HG02678 (cell line): ENCODE measurements around the gene ABCC1.
"Not testable (repeated sequence)": the region's sequence is repeated elsewhere in the genome, so short reads cannot be mapped to it uniquely, and the experiment has no call there.

ENCODE experiments used
- ATAC-seq: cut with Tn5 transposase; IDR thresholded peaks from one replicate; pipeline ENCODE4 v1.9.1; 2021; ENCODE audit warnings: mild to moderate bottlenecking, moderate library complexity; ENCODE audit not compliant: unreplicated experiment

ABCC1 gene

DNA sequence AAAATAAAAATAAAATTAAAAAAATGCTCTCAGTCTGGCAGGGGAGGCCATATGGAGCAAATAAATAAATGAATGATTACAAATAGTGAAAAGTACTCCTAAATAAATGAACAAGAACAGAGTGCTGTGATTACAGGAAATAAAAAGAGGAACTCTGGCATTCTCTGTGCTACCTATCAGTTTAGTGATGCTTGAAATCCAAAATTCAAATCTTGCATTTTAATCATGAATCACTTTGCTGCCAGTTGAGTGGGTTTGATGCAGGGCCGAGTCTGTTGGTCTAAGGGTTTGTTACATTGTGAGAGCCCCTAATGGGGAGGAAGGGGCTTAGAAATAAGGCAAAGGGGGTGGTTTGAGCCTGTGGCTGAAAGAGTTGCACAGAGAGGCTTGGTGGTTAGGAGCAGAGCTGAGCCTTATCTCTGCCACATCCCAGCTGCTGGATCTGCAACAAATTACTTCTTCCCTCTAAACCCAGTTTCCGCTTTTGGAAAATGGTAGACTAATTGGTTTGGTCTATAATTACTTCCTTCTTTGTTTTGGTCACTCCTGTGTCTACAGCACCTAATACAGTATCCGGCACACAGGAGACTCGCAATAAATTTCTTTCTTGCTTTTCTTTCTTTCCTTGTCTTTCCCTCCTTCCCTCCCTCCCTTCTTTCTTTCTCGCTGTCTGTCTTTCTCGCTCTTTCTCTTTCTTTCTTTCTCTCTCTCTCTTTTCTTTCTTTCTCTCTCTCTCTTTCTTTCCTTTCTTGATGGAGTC is 6.3 kb upstream of the ABCC1 start:
- ATAC-seq: no peak

DNA sequence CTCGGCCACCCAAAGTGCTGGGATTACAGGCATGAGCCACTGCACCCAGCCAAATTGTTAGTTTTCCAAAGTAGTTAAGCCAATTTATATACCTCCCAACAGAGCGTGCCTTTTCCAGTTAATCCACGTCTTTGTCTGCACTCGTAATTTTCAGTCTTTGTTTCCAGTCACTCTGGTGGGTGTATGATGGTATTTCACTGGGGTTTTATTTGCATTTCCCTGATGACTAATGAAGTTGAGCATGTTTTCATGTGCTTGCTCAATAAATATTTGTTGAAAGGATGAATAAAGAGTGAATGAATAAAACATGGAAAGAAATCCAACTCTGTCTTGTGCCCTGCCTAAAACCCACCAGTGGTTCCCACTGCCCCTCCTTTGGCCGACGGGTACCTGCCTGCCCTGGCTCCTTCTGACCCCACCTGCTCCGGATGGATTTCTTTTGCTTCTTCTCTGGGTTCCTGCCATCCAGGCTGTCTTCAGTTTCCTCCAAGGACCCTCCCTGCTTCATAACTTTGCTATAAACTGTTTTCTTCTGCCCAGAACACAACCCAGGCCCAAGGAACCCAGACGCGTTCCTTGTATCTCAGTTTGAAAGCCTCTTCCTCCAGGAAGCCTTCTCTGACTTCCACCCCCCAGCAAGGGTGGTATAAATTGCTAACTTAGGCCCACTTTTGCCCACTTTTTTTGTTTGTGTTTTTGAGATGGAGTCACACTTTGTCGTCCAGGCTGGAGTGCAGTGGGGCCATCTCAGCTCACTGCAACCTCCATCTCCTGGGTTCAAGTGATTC is 3.0 kb upstream of the ABCC1 start:
- no peak for ATAC-seq

DNA sequence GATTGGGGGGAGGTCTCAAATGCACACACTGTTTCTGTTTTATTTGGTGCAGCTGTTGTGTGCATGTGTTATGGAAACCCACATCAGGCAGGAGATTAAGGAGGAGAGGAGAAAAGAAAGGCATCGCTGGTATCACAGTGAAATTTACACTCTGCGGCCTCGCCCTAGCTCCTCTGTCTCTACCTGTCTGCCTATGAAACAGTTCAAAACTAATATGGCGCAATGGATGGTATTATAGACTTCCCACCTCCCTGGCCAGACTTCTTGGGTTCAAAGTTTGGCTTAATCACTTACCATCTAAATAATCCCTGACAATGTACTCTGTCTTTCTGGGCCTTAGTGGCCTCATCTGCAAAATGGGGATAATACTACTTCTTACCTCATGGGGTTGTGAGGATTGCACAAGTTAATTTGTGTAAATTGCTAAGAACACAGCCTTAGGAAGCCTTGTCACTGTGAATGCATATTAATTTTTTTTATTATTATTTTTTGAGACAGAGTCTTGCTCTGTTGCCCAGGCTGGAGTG is 1.4 kb upstream of the ABCC1 start:
- ATAC-seq: no peak

DNA sequence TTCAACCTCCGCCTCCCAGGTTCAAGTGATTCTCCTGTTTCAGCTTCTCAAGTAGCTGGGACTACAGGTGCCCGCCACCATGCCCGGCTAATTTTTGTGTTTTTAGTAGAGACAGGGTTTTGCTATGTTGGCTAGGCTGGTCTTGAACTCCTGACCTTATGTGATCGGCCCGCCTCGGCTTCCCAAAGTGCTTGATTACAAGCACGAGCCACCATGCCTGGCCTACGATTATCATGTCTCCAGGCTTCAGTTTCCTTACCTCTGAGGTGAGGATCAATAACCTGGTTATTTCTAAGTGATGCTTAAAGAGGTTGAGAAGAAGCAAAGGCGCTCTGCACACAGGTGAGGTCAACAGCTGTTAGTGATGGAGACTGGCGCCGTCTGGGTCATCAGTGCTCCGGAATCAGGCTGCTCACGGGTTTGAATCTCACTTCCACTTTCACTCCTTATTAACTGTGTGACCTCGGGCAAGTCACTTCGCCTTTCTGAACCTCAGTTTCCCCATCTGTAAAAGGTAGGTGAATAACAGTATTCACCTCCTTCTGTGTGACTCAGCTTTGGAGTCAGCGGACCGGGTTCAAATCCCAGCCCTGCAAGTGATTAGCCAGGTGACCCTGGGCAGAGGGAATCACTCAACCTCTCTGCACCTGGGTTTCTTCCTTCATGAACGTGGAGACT is 745 bp upstream of the ABCC1 start:
- no peak for ATAC-seq

DNA sequence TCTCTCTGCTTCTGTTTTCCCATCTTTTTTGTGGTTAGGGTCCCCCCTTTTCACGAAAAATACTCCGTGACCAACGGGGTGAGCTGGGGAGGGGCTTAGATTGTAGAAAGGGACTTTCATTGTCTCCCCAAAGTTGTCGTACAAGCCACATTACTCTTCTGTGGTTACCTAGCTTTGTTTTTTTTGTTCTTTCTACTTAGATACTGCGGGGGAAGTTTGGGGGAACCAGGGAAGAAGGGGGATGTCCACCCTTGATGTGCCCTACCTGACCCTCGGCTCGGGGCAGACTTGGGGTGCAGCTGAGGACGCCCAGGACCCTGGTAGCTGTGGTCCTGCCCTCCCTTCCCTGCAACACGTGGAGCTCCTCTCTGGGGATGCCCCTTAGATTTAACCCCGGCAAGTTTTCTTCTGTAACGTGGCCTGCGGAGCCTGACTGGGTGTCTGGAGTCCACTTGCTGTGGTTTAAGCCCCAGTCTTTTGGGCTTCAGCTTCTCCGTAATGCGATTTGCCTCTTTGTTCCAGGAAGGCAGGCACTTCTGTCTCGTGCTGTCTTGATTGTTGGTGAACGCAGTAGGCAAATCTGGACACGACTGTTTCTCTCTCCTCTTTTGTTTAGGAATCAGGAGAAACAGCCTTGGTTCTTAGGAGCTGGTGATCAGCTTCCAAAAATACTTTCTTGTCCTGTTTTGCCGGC is 892 bp downstream of the ABCC1 start:
- ATAC-seq: no peak

DNA sequence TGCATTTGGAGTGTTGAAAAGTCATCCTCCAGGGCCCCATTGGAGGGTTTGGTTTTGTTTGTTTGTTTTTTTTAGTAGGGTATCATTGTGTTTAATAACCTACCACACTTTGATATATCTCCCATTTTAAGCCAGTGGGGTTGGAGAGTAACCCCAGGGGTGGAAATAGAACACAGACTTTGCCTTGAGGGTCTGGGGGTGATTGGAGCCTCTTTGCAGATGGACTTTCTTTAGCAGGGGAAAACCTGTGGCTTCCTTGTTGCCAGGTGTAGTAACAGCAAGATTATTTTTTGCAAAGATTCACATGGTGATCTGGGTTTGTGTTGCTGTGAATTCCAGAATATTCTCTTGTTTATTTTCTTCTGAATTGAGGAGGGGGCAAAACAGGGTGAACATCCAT is 1.5 kb downstream of the ABCC1 start:
- ATAC-seq: no peak

DNA sequence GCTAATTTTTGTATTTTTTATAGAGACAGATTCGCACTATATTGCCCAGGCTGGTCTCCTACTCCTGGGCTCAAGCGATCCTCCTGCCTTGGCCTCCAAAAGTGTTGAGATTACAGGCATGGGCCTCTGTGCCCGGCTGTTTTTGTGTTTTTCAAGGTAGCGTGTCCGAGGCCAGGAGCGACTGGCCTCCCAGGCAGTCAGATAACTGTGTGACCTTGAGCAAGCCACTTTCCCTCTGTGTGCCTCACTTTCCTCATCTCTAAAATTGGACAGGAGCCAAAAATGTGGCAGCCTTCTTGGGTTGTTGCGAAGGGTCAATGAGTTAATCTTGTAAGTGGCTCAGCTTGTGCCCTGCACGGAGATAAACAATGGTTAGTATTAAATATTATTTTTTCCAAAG is 2.4 kb downstream of the ABCC1 start:
- no peak for ATAC-seq

DNA sequence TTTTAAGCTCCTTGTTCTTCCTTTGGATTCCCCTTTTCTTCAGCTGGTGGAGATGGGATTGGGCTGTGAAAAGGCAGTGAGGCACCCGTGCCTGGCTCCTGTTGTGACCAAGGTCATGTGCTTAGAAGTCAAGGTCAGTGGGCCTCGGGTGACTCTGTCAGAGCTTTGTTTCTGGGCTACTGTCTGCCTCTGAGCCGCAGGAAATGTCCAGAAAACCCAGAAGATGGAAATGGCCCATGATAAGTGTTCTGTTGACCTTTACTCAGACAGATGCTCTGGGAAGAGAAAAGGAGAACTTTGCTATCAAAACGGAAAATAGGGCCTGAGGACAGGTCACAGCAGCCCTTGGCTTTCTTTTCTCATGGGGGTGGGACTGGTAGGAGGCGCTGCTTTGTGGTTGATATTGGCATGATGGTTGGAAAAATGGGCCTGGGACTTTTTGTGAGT is 2.9 kb downstream of the ABCC1 start:
- ATAC-seq: no peak

DNA sequence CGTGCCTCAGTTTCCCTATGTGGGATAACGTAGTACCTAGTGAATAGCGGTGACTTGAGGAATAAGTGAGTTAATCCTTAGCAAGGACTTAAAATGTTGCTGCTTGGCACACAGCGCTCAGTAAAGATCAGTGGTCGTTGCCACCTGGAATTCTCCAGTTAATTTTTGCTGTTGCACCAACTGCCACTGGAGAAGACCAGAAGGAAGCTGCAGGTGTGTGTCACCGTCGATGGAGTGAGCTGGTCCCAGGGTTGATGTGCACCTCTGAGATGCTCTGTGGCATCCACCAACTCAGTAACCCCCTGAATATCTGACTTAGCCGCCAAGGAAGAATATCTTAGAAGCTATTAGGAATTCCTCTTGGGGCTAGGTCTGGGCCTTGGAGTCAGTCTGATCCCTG is 4.1 kb downstream of the ABCC1 start:
- ATAC-seq: no peak

DNA sequence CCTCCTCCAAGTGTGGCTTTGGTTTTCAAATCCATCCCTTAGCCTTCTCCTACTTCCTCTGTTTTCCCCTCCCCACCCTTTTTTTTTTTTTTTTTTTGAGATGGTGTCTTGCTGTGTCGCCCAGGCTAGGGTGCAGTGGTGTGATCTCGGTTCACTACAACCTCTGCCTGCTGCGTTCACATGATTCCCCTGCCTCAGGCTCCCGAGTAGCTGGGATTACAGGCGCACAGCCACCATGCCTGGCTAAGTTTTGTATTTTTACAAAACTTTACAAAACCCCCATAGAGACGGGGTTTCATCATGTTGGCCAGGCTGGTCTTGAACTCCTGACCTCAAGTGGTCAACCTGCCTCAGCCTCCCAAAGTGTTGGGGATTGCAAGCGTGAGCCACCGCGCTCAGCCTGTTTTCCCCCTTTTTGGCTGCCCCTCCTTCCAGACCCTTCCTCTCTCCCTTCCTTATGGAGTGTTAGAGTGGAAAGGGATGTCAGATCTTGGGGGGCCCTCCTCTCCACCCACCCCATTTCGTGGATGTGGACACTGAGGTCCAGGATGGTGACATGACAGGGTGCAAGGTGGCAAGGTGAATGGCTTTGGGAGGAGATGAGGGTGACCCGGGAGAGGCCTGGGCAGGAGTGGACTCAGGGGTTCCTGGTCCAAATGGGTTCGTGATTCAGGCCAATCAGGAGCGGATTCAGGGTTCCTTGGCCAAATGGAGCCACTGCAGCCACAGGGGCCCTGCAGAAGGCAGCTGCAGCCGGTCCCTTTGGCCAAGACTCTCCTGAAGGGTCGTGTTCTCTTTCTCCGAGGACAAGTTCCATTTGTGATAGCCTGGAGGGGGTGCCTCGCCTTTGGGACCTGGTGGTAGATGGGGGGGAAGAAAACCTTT is 4.8 kb downstream of the ABCC1 start:
- ATAC-seq: no peak

DNA sequence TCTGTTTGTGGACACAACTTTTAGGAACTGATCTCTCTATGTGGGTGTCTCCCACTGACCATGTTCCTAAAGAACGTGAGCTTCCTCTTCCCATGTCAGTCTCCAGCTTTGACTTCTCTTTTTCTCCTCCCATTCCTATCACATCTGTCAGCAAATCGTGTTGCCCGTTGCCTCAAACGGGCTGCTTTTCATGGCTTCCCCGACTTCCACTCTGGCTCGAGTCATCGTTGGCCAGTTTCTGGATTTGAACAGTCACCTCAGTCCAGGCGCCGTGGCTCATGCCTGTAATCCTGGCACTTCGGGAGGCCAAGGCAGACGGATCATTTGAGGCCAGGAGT is 5.4 kb downstream of the ABCC1 start:
- no peak for ATAC-seq

DNA sequence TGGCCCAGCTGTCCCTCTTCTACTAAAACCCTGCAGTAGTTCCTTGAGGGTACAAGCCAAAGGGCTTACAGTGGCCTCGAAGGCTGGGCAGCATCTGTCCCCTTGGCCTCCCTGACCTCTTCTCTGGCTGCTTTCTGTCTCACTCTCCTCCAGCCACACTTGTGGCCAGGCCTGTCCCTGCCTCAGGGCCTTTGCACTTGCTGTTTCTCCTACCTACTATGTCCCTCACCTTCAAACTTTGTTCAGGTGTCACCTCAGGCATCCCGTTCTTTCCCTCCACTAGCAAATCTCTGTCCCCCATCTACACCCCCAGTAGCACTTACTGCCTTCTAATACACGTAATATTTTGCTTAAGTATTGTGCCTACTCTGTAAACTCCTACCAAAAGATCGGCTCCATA is 6.0 kb downstream of the ABCC1 start:
- no peak for ATAC-seq

DNA sequence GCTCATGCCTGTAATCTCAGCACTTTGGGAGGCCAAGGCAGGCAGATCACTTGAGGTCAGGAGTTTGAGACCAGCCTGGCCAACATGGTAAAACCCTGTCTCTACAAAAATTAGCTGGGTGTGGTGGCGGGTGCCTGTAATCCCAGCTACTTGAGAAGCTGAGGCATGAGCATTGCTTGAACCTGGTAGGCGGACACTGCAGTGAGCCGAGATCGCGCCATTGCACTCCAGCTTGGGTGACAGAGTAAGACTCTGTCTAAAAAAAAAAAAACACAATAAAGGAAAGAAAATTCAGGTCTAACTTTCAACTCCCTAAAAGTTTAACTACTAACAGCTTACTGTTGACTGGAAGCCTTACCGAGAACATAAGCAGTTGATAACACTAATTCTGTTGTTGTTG is 6.7 kb downstream of the ABCC1 start:
- not testable (repeated sequence) for ATAC-seq

DNA sequence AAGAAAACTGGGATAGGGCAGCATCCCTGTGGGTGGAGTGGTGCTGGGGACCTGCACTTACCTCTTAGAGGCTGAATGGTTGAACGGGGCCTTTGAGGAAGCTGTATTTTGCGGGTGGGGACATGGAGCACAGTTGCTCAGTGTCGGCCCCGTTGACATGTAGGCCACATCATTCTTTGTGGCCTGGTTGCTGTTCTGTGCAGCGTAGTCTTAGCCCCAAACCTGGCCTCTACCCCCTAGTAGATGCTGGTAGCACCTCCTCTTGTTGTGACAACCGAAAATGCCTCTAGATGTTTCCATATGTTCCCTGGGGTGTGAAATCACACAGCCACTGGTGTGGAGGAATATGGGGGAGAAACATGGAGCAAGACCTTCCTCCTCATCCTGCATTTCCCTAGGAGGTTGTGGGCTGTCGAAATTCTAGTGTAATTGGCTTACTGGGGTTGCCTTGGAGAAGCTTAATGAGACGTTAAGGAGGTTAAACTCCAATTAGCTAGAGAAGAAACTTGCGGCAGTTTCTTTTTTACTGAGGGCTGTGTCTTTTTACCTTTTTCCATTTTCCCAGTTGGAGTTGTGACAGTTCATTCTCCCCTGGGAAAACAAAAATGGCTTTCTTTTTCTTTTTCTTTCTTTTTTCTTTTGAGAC is 9.4 kb downstream of the ABCC1 start:
- ATAC-seq: no peak

DNA sequence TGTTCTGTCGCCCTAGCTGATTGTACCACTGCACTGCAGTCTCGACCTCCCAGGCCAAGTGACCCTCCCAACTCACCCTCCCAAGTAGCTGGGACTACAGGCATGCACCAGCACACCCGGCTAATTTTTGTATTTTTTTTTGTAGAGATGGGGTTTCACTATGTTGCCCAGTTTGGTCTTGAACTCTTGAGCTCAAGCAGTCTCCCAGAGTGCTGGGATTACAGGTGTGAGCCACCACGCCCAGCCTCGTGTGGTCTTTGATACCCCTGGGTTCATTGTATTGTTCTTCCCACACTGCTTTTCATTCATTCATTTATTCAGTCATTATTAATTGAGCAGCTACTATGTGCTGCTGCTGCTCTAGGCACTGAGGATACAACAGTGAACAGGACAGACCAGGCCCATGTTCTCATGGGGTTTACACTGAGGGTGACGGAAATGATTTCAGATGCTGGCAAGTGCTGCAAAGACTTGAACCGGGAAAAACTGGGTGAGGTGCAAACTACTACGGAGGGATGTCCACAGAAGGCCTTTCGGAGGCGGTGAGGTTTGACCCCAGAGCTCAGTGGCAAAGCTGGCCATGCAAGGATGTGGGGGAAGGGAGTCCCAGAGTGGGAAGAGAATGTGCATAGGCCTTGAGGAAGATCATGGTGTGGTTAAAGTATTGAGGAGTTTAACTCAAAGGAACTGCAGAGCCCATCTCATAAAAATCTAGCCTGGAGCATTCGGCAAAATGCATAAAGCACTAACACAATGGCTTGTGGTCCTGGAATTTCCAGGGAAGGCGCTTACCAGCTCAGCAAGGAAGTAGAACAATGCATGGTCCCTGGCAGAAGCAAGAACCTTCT is 10.9 kb downstream of the ABCC1 start:
- ATAC-seq: no peak

DNA sequence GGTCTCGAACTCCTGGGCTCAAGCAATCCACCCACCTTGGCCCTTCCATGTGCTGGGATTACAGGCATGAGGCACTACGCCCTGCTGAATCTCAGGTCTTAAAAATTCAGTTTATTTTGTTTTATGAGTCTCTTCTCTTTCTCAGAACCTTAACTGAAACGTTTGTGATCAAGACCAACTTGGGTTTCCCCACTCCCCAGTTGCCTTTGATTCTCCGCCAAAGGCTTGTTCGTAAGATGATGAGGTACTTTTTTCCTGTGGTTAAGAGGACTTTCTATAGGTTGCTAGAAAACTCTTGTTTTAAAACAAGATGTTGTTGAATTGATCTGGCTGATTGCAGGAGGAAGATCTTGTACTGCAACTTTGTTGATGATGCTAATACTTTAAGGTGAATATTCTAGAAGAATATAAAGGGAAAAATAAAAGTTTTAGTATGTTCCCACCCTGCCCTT is 11.7 kb downstream of the ABCC1 start:
- ATAC-seq: peak; percentile 77

DNA sequence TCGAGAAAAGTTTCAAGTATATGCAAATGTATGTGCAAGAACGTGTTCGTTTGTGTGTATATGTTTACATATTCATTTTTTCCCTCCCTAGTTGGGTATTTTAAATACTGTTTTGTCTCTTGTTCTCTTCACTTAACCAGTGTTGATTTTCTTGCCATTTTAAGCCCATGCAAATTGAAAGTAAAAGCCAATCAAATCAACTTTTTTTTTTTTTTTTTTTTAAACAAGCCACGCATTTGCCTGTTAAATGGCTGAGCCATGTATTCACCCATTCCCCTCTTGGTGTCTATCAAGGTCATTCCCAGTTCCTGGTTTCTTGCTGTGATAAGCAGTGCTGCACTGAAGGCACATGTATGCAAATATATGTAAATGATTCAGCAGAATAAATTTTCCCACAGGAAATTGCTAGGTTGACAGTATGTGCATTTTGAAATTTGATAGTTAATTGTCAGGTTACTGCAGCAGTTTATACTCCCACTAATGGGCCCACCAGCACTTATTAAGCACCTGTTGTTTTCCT is 12.2 kb downstream of the ABCC1 start:
- peak; percentile 22 for ATAC-seq

DNA sequence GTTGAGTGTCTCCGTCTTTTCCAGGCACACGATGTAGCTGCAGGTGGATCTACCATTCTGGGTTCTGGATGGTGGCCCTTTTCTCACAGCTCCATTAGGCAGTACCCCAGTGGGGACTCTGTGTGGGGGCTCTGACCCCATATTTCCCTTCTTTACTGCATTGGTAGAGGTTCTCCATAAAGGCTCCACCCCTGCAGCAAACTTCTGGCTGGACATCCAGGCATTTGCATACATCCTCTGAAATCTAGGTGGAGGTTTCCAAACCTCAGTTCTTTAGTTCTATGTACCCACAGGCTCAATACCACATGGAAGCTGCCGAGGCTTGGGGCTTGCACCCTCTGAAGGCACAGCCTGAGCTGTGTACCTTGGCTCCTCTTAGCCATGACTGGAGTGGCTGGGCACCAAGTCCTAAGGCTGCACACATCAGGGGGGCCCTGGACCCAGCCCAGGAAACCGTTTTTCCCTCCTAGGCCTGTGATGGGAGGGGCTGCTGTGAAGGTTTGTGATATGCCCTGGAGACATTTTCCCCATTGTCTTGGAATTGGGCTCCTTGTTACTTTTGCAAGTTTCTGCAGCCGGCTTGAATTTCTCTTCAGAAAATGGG is 14.0 kb downstream of the ABCC1 start:
- ATAC-seq: no peak
